ENCODE results near the gene COTL1.
"Not testable (repeated sequence)": the region's sequence is repeated elsewhere in the genome, so short reads cannot be mapped to it uniquely, and the experiment has no call there.

Gene COTL1

DNA sequence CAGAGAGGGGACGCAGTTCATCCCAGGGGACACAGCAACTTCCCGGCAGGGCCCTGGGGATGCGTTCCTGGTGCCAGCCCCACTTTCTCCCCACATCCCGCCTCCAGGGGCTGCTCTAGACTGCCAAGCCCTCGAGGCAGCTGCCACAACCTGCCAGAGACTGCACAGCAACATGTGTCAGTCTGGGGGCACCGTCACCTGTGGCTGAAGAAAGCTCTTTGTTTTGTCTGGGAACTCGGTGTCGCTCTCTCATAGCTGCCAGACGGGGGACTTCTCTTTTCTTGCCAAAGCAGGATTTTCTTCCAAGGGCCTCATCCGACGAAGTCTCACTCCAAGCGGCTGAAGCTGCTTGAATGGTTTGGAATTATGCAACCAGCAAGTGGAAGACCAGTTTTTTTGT lies 43.7 kb downstream of the COTL1 start:
- in situ Hi-C loops (cut with MboI; ENCODE audit: low sequenced_read_pairs) = no loop called here

DNA sequence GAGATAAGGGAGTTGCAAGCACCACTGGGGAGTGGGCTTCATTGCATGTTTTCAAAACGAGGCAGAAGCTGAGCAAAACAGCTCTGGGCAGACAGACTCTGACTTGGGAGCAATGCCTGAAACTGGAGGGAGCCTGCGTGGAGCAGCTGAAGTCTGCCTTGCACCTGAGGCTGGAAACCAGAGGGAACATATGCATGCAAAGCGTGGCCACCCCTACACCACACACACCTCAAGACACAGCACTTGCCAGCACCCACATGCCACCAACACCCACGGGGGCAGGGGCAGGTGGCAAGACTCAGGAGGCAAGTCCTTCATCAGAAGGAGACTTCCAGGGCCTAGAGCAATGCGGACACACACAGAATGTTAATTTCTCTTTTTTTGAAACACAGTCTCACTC lies 45.8 kb downstream of the COTL1 start:
- in situ Hi-C loops (cut with MboI; ENCODE audit: low sequenced_read_pairs) = no loop called here

- in situ Hi-C loops (cut with MboI; ENCODE audit: low sequenced_read_pairs) = no loop called here
These were observed 46.4 kb downstream of the COTL1 start for GRCh38 chr16:84571506-84571905.

GRCh38 chr16:84570739-84571403 lies 47.0 kb downstream of the COTL1 start:
- in situ Hi-C loops (cut with MboI; ENCODE audit: low sequenced_read_pairs) = no loop called here

GRCh38 chr16:84569382-84569987 lies 48.4 kb downstream of the COTL1 start:
- in situ Hi-C loops (cut with MboI; ENCODE audit: low sequenced_read_pairs) = no loop called here

DNA sequence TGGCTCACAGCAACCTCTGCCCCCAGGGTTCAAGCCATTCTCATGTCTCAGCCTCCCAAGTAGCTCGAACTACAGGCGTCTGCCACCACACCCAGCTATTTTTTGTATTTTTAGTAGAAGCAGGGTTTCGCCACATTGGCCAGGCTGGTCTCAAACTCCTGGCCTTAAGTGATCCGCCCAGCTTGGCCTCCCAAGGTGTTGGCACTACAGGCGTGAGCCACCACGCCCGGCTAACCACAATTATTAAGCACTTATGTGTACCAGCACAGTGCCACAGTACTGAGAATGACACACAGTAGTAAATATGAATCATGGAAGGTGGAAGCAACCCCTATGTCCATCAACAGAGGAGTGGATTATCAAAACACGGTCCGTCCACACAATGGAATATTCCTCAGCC lies 49.8 kb downstream of the COTL1 start:
- in situ Hi-C loops (cut with MboI; ENCODE audit: low sequenced_read_pairs) = no loop called here

GRCh38 chr16:84567286-84567962 lies 50.5 kb downstream of the COTL1 start:
- in situ Hi-C loops (cut with MboI; ENCODE audit: low sequenced_read_pairs) = no loop called here

DNA sequence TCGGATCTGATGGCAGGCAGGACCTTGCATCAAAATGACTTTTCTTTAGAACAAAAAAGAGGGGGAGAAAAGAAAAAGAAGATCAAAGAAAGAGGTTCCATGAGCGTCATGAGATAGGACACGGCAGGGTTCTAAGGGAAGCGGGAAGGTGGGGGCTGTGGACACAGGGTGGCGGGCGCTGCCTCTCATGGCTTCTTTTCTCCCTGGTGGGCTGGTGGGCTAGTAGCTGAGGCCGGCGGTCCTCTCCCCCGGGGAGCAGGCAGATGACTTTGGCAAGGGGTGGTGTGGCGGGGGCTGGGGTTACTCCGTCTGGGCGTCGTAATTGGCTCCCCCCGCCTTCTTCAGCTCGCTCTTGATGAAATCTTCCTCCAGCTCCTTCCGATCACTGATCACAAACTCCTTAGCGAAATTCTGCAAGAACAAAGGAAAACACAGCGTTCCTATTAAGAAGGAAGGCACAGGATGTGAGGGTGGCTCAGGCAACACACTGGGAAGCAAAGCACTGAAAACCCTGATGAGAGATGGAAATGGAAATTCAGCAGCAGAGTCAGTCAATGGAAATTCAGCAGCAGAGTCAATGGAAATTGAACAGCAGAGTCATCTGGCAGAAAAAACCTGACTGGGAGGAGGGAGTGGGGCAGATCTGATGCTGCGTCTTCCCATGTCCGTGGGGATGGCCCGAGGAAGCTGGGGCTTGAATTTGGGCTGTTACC lies 51.2 kb downstream of the COTL1 start:
- in situ Hi-C loops (cut with MboI; ENCODE audit: low sequenced_read_pairs) = no loop called here

- in situ Hi-C loops (cut with MboI; ENCODE audit: low sequenced_read_pairs) = no loop called here
These were observed 52.0 kb downstream of the COTL1 start for GRCh38 chr16:84565669-84566495.

GRCh38 chr16:84563786-84564420 lies 54.0 kb downstream of the COTL1 start:
- in situ Hi-C loops (cut with MboI; ENCODE audit: low sequenced_read_pairs) = no loop called here

DNA sequence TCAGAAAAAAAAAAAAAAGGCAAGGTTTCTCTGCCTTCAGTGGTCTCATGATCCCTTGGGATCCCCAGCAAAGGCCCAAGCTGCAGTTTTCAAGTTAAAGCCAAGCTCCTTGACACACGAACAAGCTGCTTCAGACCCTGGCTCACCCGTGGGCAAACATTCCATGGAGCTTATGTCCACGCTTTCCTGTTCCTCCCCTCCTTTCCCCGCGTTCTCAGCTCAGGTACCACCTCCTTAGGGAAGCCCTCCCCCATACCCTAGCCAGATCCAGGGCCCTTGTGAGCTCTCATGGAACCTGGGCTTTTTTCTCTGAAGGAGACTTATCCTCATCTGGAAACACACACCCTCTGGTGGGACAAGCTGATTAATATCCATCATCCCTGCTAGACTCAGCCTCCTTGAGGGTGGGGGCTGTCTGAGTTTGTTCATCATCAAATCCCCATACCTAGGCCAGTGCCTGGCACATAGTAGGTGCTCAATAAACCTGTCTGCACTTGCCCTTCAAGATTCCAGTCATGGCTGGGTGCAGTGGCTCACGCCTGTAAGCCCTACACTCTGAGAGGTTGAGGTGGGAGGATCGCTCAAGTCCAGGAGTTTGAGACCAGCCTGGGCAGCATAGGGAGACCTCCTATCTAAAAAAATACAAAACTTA lies 54.7 kb downstream of the COTL1 start:
- in situ Hi-C loops (cut with MboI; ENCODE audit: low sequenced_read_pairs) = no loop called here

DNA sequence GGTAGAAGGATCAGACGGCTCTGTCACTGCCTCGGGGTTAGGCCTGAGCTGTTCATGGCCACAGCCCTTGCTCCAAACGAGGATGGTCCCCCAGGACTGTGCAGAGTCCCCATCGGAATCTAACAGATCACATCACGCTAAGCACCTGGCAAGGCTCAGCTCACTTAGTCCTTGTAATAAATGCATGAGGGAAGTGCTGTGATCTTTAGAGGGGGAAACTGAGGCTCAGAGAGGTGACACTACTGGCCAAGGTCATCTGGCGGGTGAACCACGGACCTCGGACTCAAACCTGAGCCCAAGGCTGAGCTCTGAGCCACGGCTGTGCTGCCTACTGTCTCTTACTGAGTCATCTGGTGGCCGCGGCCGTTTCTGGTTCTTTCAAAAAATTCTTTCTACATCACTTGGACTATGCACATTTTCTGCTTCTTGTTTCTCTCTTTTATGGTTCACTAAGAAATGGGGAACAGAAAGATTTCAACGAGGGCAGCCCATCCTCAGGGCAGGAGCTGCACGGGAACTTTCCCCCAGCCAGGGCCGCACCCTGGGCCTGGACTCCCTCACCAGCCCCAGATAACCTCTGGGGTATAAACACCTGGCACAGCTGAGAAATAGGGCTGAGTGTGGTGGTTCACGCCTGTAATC lies 55.6 kb downstream of the COTL1 start:
- in situ Hi-C loops (cut with MboI; ENCODE audit: low sequenced_read_pairs) = no loop called here

- in situ Hi-C loops (cut with MboI; ENCODE audit: low sequenced_read_pairs) = no loop called here
These were observed 56.6 kb downstream of the COTL1 start for GRCh38 chr16:84561291-84561690.

GRCh38 chr16:84560269-84560668 lies 57.6 kb downstream of the COTL1 start:
- in situ Hi-C loops (cut with MboI; ENCODE audit: low sequenced_read_pairs) = no loop called here

- in situ Hi-C loops (cut with MboI; ENCODE audit: low sequenced_read_pairs) = no loop called here
These were observed 58.5 kb downstream of the COTL1 start for GRCh38 chr16:84559311-84559932.

GRCh38 chr16:84558850-84559249 lies 59.0 kb downstream of the COTL1 start:
- in situ Hi-C loops (cut with MboI; ENCODE audit: low sequenced_read_pairs) = not testable (repeated sequence)

DNA sequence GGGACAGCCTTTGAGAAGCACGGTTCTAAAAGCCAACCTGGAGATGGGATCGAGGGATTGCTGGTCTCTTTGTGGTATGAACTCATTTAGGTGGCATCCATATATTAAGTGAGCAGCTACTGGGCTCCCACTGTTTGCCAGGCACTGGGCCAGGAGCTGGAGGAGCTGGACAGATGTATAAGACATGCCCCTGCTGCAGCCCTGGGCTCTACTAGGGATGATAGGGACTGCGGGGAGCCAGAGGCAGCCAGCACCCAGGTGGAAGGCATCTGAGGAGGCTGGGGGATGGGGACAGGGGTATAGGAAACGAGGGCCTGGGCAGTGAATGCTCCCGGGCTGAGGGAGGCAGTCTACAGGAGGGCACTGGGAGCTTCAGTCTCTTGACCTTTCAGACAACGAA lies 60.4 kb downstream of the COTL1 start:
- in situ Hi-C loops (cut with MboI; ENCODE audit: low sequenced_read_pairs) = no loop called here

GRCh38 chr16:84557059-84557458 lies 60.8 kb downstream of the COTL1 start:
- in situ Hi-C loops (cut with MboI; ENCODE audit: low sequenced_read_pairs) = no loop called here

Measured in HL-60/S4 (cell line).